Activated T-helper 9 cell treated with anti-CD3 and anti-CD28 coated beads, Interleukin-2, amount 50 U/mL, for 16 hours (primary cell): Measurements from ENCODE around the gene MIA3.
"Not testable (repeated sequence)": the region's sequence is repeated elsewhere in the genome, so short reads cannot be mapped to it uniquely, and the experiment has no call there.

Experiments
- DNase-seq: peaks from one replicate; pipeline ENCODE4 v3.0.0-alpha.2; 2020; ENCODE audit warnings: low read depth

Gene MIA3, protein sequence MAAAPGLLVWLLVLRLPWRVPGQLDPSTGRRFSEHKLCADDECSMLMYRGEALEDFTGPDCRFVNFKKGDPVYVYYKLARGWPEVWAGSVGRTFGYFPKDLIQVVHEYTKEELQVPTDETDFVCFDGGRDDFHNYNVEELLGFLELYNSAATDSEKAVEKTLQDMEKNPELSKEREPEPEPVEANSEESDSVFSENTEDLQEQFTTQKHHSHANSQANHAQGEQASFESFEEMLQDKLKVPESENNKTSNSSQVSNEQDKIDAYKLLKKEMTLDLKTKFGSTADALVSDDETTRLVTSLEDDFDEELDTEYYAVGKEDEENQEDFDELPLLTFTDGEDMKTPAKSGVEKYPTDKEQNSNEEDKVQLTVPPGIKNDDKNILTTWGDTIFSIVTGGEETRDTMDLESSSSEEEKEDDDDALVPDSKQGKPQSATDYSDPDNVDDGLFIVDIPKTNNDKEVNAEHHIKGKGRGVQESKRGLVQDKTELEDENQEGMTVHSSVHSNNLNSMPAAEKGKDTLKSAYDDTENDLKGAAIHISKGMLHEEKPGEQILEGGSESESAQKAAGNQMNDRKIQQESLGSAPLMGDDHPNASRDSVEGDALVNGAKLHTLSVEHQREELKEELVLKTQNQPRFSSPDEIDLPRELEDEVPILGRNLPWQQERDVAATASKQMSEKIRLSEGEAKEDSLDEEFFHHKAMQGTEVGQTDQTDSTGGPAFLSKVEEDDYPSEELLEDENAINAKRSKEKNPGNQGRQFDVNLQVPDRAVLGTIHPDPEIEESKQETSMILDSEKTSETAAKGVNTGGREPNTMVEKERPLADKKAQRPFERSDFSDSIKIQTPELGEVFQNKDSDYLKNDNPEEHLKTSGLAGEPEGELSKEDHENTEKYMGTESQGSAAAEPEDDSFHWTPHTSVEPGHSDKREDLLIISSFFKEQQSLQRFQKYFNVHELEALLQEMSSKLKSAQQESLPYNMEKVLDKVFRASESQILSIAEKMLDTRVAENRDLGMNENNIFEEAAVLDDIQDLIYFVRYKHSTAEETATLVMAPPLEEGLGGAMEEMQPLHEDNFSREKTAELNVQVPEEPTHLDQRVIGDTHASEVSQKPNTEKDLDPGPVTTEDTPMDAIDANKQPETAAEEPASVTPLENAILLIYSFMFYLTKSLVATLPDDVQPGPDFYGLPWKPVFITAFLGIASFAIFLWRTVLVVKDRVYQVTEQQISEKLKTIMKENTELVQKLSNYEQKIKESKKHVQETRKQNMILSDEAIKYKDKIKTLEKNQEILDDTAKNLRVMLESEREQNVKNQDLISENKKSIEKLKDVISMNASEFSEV (N-terminal part only)

DNA sequence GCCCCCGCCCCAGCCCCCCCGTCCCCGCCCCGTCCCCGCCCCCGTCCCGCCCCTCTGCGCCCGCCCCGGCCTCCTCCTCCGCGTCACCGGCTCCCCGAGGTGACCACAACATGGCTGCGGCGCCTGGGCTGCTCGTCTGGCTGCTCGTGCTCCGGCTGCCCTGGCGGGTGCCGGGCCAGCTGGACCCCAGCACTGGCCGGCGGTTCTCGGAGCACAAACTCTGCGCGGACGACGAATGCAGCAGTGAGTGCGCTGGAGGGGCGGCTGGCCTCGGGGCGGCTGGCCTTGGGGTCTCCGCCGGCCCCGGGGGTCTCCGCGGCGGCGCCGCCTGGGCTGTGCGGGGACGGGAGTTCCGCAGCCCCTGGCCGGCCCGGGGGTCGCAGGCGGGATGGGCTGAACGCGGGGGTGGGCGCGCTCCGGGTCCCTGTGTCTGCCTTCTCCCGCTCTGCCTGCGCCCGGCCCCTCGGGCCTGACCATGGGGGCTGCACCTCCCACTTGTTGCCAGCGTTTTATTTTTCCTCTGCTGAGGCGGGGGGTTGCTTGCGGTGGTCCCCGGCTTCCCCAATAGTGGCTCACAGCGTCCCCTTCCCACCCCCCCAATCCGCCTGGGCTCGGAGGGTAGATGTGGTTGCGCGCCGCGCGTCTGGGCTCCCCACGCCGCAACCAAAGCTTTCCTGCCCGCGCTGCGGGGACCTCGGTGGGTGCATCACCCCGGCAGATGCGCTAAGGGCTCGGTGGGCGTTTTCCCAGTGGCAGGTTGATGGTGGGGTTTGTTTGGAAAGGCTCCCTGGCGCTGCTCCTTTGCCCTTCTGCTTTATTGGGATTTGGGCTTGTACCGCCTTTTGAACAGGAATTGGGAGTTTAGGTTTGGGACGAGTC lies at the start of gene MIA3:
Gene MIA3, plus strand, starts transcription at position 97 of the 879 bp plus-strand sequence. Its CDS starts 14 bp downstream, at position 111.
- DNase-seq = peak; percentile 63

GRCh38 chr1:222570837-222571236 lies 47.1 kb upstream of the MIA3 start:
- no peak for DNase-seq

DNA sequence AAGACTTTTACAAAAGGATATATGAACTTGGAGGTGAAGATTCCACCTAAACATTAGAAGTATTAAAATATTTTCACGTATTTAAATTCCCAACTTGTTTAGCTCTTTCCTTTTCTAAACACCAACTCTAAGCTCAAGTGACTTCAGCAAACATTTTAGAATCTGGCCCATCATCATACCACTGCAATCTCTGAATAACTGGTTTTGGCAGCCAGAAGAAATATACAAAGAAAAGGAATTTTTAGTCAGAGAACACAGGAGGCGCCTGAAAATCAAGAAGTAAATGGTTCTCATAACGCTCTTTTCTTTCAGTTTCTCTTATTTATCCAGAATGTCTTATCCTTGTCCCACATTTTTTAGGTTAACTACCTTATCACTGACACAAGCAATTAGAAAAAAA lies 38.6 kb upstream of the MIA3 start:
- DNase-seq = no peak

- DNase-seq = no peak
Observed at GRCh38 chr1:222582099-222582774, 35.7 kb upstream of the MIA3 start.

GRCh38 chr1:222583079-222583478 lies 34.8 kb upstream of the MIA3 start:
- DNase-seq = no peak

GRCh38 chr1:222586842-222587241 lies 31.1 kb upstream of the MIA3 start:
- no peak for DNase-seq

DNA sequence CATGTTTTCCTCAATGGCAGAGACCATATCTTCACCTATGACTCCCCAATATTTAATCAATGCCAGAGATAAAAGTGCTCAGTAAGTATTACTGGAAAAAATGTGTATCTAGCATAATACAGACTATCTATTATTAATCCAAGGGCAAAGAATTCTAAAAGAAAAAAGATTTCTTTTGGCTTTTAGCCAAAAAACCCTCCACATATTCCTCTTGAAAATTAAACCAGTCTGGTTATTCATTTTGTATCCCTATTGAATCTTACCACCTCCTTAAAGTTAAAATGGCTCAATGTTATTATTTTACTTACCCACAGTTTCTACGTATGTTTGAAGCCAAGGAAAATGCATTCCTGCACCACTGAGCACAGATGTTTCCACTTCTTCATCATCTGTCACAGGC lies 29.8 kb upstream of the MIA3 start:
- no peak for DNase-seq

DNA sequence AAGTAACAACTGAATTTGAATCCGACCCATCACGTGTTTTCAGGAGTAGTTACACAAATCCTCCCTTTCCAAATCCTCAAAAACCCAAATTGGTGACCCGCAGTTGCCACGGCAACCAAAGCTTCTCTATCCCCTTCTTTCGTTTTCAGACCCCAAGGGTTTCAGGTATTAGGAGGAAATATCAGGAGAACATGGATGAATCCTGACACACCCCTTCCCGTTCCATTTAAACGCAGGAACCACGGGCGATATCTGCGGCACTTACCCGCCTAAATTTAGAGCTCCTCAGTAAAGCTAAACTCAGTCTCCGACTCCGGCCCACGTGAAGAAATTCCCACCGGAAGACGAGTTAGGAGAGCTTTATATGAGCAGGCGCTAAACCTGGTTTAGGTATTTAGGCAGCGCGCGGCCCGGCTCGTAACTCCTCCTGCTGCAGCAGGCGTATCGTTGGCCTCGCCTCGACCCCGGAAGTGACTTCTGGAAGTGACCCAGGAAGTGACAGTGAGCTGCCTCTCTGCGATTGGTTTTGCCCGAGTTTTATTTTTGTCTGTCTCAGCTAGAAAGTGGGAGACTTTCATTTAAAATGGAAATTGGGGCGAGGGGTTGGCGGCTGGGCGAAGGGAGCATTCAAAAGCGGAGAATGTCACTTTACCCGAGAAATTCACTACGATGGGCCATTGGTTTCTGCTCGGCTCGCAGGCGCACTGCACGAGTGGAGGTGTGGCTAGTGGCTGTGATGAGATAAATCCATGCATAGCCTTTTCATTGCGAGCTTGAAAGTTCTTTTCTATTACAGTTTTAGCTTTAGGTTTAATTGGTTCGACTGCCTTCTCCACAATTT lies 28.2 kb upstream of the MIA3 start, which contains the start of gene TAF1A:
Gene TAF1A, minus strand, starts transcription at position 472 of the 841 bp plus-strand sequence.
- DNase-seq = peak; percentile 77

DNA sequence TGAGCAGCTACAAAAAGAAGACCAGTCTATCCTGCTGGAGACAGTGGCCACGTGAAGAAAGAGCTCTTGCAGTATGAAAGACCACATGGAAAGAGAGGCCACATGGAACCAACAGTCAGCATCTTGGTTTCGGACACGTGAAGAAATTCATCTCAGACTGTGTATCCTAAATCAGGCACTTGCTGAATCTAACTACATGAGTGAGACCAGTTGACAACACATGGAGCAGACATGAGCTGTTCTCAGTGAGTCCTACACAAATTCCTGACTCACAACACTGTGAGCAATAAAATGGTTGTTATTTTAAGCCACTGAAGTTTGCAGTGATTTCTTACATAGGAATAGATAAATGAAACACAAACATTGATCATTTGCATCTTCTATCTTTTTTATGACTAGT lies 25.7 kb upstream of the MIA3 start:
- DNase-seq = no peak

GRCh38 chr1:222594789-222595188 lies 23.1 kb upstream of the MIA3 start:
- no peak for DNase-seq

DNA sequence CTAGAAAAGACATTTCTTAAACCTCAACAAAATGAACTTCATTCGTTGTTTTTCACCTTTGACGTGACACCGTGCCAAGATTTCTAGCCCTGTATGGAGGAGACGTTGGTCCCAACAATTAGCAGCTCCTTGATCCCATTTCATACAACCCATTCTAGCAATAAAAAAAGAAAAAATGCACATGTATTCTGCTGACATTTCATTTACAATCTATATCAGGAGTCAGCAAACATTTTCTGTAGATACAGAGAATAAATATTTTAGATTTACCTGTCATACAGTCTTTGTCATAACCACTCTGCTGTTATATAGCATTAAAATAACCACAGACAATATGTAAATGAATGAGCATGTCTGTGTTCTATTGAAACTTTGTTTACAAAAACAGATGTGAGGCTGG lies 21.2 kb upstream of the MIA3 start:
- no peak for DNase-seq

GRCh38 chr1:222600281-222600680 lies 17.6 kb upstream of the MIA3 start:
- DNase-seq = no peak

DNA sequence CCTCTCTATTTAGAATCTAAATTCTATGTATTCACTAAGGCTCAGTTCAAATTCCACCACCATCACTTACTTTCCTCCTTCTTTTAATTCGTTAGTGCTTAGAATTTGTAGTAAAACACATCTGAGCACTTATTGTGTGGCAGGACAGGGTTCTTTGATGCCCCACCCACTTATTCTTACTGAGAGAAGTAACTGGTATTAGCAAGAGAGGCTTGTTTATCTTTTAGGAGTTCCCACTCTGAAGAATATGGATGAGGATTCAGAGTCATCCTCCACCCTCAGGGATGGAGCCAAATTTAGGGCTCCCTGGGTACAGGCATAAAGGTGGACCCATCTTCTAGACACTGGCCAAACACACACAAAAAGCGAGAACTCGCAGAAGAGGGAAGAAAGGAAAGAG lies 16.6 kb upstream of the MIA3 start:
- no peak for DNase-seq

DNA sequence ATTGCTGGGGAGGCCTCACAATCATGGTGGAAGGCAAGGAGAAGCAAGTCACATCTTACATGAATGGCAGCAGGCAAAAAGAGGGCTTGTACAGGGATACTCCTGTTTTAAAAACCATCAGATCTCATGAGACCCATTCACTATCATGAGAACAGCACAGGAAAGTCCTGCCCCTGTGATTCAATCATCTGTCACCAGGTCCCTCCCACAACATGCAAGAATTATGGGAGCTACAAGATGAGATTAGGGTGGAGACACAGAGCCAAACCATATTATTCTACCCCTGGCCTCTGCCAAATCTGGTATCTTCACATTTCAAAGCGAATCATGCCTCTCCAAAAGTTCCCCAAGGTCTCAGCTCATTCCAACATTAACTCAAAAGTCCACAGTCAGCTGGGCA lies 11.1 kb upstream of the MIA3 start:
- no peak for DNase-seq

GRCh38 chr1:222609111-222609510 lies 8.8 kb upstream of the MIA3 start:
- not testable (repeated sequence) for DNase-seq

DNA sequence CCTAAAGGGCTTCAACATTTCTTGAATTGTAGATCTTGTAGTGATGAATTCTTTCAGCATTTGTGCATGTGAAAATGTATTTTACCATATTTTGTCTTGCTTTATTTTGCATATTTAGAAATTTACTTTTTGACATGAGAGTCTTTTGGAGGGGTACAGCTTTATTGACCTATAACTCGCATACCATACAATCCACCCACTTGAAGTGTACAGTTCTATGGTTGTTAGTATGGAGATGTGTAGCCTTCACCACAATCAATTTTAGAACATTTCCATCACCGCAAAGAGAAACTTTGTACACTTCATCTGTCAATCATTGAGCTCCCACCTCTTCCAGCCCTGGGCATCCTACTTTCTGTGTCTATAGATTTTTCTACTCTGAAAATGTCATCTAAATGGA lies 7.2 kb upstream of the MIA3 start:
- no peak for DNase-seq

DNA sequence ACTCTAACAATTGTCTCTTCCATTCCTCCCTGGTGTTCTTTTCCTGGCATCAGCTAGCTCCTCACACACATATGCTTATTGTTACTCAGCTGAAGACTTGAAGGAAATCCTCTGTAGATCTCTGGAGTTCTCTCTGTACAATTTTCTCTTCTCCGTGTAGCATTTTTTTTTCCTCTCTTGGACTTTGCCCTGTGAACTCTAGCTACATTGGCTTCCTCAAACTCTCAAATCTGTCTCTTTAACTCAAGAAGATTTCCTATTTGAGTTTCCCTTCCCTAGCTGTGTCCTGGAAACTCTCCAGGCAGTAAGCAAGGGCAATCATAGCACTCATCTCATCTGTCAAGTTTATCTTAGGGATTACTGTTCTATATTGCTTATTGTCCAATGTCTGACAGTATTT lies 4.3 kb upstream of the MIA3 start:
- DNase-seq = no peak

- no peak for DNase-seq
Observed at GRCh38 chr1:222616525-222616924, 1.4 kb upstream of the MIA3 start.

DNA sequence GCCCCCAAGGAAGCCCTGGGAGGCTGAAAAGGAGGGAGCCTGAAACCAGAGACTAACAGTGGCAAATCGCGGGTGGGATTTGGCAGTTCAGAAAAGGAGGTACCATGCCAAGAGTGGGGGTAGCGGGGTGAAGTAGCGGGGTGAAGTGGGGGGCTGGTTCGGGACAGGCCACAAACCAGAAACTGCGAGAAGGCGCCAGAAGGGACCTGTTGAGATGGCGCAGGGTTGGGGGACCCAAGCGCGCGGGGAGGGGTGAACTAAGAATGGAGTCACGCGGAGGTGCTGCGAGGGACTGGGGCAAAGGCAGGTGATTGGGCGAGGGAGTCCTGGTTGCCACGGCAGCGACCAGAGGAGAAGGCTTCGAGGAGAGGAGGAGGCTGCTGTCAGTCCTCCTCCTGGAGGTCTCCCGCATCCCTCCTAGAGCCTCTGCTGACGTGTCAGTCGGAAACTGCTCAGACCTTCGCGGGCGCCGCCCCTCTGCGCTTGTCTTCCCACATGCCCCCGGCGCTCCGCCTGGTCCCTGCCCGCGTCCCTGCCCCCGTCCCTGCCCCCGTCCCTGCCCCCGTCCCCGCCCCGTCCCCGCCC lies 438 bp upstream of the MIA3 start:
- peak; percentile 85 for DNase-seq
